IgD-negative memory B cell (primary cell): ENCODE measurements around the gene CACNA2D1. TPM values are rescaled to one million over a fixed set of nuclear protein-coding genes. Genes with fewer than 3 reads are reported as not detected.
"Not testable (repeated sequence)": the region's sequence is repeated elsewhere in the genome, so short reads cannot be mapped to it uniquely, and the experiment has no call there.

Experiments used
- H3K27ac Mint-ChIP-seq, 3 donors: one replicate each; pipeline ENCODE4 v1.8.0; 2020 to 2022; ENCODE audit warnings: mild to moderate bottlenecking in 3 of 3, mixed read lengths in 3 of 3, moderate library complexity in 1 of 3
- H3K27me3 Mint-ChIP-seq: one replicate; pipeline ENCODE4 v1.8.0; 2021; ENCODE audit warnings: mixed read lengths
- H3K36me3 Mint-ChIP-seq: one replicate; pipeline ENCODE4 v1.8.0; 2020; ENCODE audit warnings: mild to moderate bottlenecking, mixed read lengths
- H3K4me1 Mint-ChIP-seq, 3 donors: one replicate each; pipeline ENCODE4 v1.8.0; 2020 to 2022; ENCODE audit warnings: mixed read lengths in 3 of 3, mild to moderate bottlenecking in 1 of 3
- H3K4me3 Mint-ChIP-seq, 4 donors: one replicate each; pipeline ENCODE4 v1.8.0; 2020 to 2022; ENCODE audit warnings: mild to moderate bottlenecking in 4 of 4, mixed read lengths in 4 of 4, moderate library complexity in 3 of 4
- H3K9me3 Mint-ChIP-seq, 3 donors: one replicate each; pipeline ENCODE4 v1.8.0; 2020 to 2021; ENCODE audit warnings: mixed read lengths in 3 of 3, mild to moderate bottlenecking in 1 of 3
- polyA plus RNA-seq: library from polyadenylated mRNA; unstranded; fragments of 300-500 nt; fragmentation: Illumina TruSeq; gene quantifications from one replicate; pipeline ENCODE4 v1.2.3, GENCODE V29; 2021

The CACNA2D1 gene
- polyA plus RNA-seq, 1 donor from 2014 or later, result not detected

- Mint-ChIP-seq H3K27me3 (no peaks in the 10 kb centered on the region), H3K4me3 (no peak overlapping the region), H3K27ac (no peak overlapping the region), H3K9me3 (peaks cover 1 to 8% (median 2%) of the 10 kb centered on the region in 3 donors), H3K4me1 (no peaks in the 10 kb centered on the region), H3K36me3 (no peaks in the 10 kb centered on the region)
Observed at GRCh38 chr7:82163586-82163985, 280.0 kb downstream of the CACNA2D1 start.

- no peaks in the 10 kb centered on the region for H3K27me3 Mint-ChIP-seq
- H3K9me3 Mint-ChIP-seq, result peaks cover 2 to 8% (median 3%) of the 10 kb centered on the region in 3 donors
- H3K27ac Mint-ChIP-seq, result no peak overlapping the region
- H3K4me1 Mint-ChIP-seq, result no peaks in the 10 kb centered on the region
- no peak overlapping the region for H3K4me3 Mint-ChIP-seq
- H3K36me3 Mint-ChIP-seq, result no peaks in the 10 kb centered on the region
Observed at GRCh38 chr7:82162289-82162688, 281.3 kb downstream of the CACNA2D1 start.

- peaks cover 2 to 4% (median 3%) of the 10 kb centered on the region in 3 donors for H3K9me3 Mint-ChIP-seq
- H3K4me3 Mint-ChIP-seq, result no peak overlapping the region
- H3K27me3 Mint-ChIP-seq, result no peaks in the 10 kb centered on the region
- H3K4me1 Mint-ChIP-seq, result no peaks in the 10 kb centered on the region
- no peak overlapping the region for H3K27ac Mint-ChIP-seq
- no peaks in the 10 kb centered on the region for H3K36me3 Mint-ChIP-seq
Observed at GRCh38 chr7:82158327-82158726, 285.2 kb downstream of the CACNA2D1 start.

- no peak overlapping the region for H3K4me3 Mint-ChIP-seq
- peaks cover 2 to 3% (median 3%) of the 10 kb centered on the region in 3 donors for H3K9me3 Mint-ChIP-seq
- H3K27me3 Mint-ChIP-seq, result no peaks in the 10 kb centered on the region
- H3K4me1 Mint-ChIP-seq, result no peaks in the 10 kb centered on the region
- no peaks in the 10 kb centered on the region for H3K36me3 Mint-ChIP-seq
- H3K27ac Mint-ChIP-seq, result no peak overlapping the region
Observed at GRCh38 chr7:82156893-82157292, 286.7 kb downstream of the CACNA2D1 start.

DNA sequence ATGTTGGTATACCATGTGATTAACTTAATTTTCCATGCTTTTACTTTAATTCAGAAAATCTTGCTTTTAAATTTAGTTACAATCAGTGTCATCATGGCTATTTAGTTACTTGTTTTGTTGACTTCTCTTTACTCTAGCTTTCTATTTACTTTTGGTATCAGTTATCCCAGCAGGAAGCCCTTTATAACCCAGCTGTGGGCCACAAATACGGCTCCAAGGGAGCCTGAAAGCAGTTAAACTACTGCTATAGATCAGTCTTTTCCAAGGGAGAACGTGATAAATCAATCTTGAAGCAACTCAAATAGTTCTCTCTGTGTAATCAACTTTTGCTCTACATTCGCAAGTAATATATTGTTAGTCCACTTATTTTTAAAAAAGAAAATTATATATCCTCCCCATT lies 287.4 kb downstream of the CACNA2D1 start:
- H3K27ac Mint-ChIP-seq, result no peak overlapping the region
- no peaks in the 10 kb centered on the region for H3K27me3 Mint-ChIP-seq
- H3K36me3 Mint-ChIP-seq, result no peaks in the 10 kb centered on the region
- no peak overlapping the region for H3K4me3 Mint-ChIP-seq
- no peaks in the 10 kb centered on the region for H3K4me1 Mint-ChIP-seq
- H3K9me3 Mint-ChIP-seq, result peaks cover 0 to 3% (median 0%) of the 10 kb centered on the region in 3 donors

GRCh38 chr7:82154728-82155127 lies 288.8 kb downstream of the CACNA2D1 start:
- Mint-ChIP-seq H3K36me3 (no peaks in the 10 kb centered on the region), H3K27me3 (no peaks in the 10 kb centered on the region), H3K4me1 (no peaks in the 10 kb centered on the region), H3K9me3 (peaks cover 0 to 3% (median 0%) of the 10 kb centered on the region in 3 donors), H3K4me3 (no peak overlapping the region), H3K27ac (no peak overlapping the region)

- Mint-ChIP-seq H3K9me3 (peaks cover 0 to 3% (median 0%) of the 10 kb centered on the region in 3 donors), H3K36me3 (no peaks in the 10 kb centered on the region), H3K27me3 (no peaks in the 10 kb centered on the region), H3K27ac (no peak overlapping the region), H3K4me1 (no peaks in the 10 kb centered on the region), H3K4me3 (no peak overlapping the region)
Observed at GRCh38 chr7:82153776-82154175, 289.8 kb downstream of the CACNA2D1 start.

DNA sequence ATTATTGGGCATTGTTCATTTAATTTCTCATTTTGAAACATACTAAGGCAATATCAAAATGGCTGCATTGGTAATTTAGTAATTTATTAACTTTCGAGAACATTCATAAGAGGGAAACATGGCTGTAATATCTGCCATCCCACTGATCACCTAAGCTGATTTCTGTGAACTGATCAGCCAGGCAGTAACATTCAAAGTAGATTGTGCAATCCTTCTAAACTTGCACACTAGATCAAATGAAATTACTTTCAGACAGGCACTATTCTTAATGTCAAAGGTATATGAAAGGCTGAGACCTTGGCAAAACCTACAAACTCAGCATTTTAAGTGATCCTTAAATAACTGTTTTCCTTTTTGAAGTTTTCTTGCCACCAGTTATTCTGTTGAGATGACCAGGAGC lies 290.7 kb downstream of the CACNA2D1 start:
- H3K27ac Mint-ChIP-seq, result no peak overlapping the region
- H3K36me3 Mint-ChIP-seq, result no peaks in the 10 kb centered on the region
- H3K4me1 Mint-ChIP-seq, result no peaks in the 10 kb centered on the region
- no peak overlapping the region for H3K4me3 Mint-ChIP-seq
- H3K9me3 Mint-ChIP-seq, result peaks cover 0 to 1% (median 0%) of the 10 kb centered on the region in 3 donors
- H3K27me3 Mint-ChIP-seq, result no peaks in the 10 kb centered on the region

- H3K4me3 Mint-ChIP-seq, result no peak overlapping the region
- no peak overlapping the region for H3K27ac Mint-ChIP-seq
- no peaks in the 10 kb centered on the region for H3K4me1 Mint-ChIP-seq
- H3K9me3 Mint-ChIP-seq, result no peaks in the 10 kb centered on the region
- no peaks in the 10 kb centered on the region for H3K27me3 Mint-ChIP-seq
- H3K36me3 Mint-ChIP-seq, result no peaks in the 10 kb centered on the region
Observed at GRCh38 chr7:82146491-82146890, 297.1 kb downstream of the CACNA2D1 start.

DNA sequence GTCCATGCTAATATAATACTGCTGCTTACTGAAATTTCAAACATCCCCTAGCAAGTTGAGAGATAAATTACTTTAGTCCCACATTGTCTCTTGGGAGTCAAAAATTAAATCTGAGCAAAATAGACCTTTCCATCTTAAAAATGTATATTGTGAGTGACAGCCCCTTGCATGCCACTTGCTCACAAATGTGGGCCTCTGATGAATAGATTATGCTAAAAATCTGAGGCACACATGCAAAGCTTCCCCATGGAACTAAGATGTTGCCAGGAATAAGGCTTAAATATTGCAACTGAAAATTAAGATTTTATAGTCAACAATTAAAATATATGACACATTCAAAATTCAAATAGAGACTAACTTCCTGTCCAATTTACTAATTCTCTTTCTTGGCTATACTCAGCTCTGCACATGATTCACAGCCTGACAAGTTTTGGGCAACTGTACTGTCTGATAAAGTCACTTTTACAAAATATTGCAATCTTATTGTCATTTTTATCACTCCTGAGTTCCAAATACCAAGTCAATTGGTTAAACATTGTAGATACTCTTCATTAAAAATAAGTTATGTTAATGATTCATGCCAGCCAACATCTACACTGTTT lies 301.2 kb downstream of the CACNA2D1 start:
- Mint-ChIP-seq H3K4me1 (no peaks in the 10 kb centered on the region), H3K9me3 (no peaks in the 10 kb centered on the region), H3K4me3 (no peak overlapping the region), H3K27me3 (no peaks in the 10 kb centered on the region), H3K36me3 (no peaks in the 10 kb centered on the region), H3K27ac (no peak overlapping the region)

DNA sequence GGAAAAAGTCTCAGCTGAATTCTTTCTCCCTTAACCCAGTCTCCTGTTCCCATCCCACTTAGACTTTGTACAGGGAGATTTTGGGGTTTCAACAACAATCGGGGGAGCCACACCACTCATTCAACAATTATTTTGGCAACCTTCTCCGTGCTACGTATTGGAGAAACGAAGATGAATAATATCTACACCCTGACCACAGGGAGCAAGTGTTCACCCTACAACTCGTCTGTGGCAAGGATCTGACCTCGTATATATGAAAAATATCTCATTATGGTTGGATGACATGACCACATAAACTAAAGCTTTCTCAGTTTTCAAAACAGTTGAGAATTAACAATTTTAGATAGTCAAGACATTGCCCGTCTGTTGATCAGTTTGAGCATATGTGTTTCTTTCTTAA lies 302.1 kb downstream of the CACNA2D1 start:
- no peaks in the 10 kb centered on the region for H3K36me3 Mint-ChIP-seq
- no peaks in the 10 kb centered on the region for H3K27me3 Mint-ChIP-seq

DNA sequence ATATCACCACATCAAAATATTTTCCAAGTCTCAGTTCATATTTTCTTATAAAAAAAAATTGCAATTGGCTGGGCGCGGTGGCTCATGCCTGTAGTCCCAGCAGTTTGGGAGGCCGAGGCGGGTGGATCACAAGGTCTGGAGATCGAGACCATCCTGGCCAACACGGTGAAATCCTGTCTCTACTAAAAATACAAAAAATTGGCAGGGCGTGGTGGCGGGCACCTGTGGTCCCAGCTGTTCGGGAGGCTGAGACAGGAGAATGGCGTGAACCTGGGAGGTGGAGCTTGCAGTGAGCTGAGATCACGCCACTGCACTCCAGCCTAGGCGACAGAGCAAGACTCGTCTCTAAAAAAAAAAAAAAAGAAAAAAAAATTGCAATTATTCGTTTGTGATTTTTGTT lies 303.0 kb downstream of the CACNA2D1 start:
- not testable (repeated sequence) for H3K4me3 Mint-ChIP-seq, H3K4me1 Mint-ChIP-seq, H3K27me3 Mint-ChIP-seq, H3K9me3 Mint-ChIP-seq, H3K36me3 Mint-ChIP-seq, H3K27ac Mint-ChIP-seq

More for the DNA sequence above, 302.1 kb downstream of the CACNA2D1 start:
- Mint-ChIP-seq H3K9me3 (no peaks in the 10 kb centered on the region), H3K4me1 (no peaks in the 10 kb centered on the region), H3K4me3 (no peak overlapping the region), H3K27ac (no peak overlapping the region)

DNA sequence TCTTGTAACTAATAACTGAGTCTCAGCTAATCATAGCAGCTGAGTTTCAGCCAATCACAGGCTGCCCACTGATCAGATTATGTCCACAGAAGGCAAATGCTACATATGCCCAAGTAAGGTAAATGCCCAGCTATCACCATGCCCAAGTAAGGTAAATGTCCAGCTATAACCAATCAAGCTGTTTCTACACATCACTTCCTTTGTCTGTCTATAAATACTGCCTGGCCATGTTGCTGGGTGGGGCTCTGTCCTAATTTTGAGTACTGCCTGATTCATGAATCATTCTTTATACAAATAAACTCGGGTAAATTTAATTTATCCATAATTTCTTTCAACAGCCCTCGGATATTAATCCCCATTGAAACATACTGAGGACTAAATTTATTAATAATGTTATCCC lies 312.4 kb downstream of the CACNA2D1 start:
- H3K9me3 Mint-ChIP-seq, result peaks cover 0 to 4% (median 4%) of the 10 kb centered on the region in 3 donors
- no peak overlapping the region for H3K27ac Mint-ChIP-seq
- no peaks in the 10 kb centered on the region for H3K4me1 Mint-ChIP-seq
- H3K4me3 Mint-ChIP-seq, result no peak overlapping the region
- no peaks in the 10 kb centered on the region for H3K27me3 Mint-ChIP-seq
- H3K36me3 Mint-ChIP-seq, result no peaks in the 10 kb centered on the region

DNA sequence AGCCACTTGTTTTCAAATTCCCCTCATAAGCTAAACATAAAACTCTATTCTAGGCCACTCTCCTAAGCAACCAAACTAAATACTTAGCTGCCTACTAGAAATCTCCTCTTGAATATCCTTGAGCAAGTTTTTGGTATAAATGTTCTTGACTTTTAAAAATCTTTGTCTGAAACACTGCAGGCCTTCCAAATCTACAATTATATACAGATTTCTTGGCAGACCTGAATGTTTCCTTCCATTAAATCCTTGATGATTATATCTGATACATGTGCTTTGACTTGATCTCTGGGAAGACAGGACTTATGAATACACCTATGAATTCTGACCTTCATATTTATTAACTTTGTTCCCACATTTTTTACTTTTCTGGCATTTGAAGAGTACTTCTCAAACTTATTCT lies 314.5 kb downstream of the CACNA2D1 start:
- H3K27ac Mint-ChIP-seq, result no peak overlapping the region
- no peak overlapping the region for H3K4me3 Mint-ChIP-seq
- H3K4me1 Mint-ChIP-seq, result no peaks in the 10 kb centered on the region
- peaks cover 0 to 16% (median 0%) of the 10 kb centered on the region in 3 donors for H3K9me3 Mint-ChIP-seq
- no peaks in the 10 kb centered on the region for H3K36me3 Mint-ChIP-seq
- no peaks in the 10 kb centered on the region for H3K27me3 Mint-ChIP-seq

GRCh38 chr7:82128546-82128945 lies 315.0 kb downstream of the CACNA2D1 start:
- H3K27ac Mint-ChIP-seq, result no peak overlapping the region
- H3K9me3 Mint-ChIP-seq, result peaks cover 0 to 16% (median 0%) of the 10 kb centered on the region in 3 donors
- H3K4me3 Mint-ChIP-seq, result no peak overlapping the region
- no peaks in the 10 kb centered on the region for H3K36me3 Mint-ChIP-seq
- H3K27me3 Mint-ChIP-seq, result no peaks in the 10 kb centered on the region
- H3K4me1 Mint-ChIP-seq, result no peaks in the 10 kb centered on the region

DNA sequence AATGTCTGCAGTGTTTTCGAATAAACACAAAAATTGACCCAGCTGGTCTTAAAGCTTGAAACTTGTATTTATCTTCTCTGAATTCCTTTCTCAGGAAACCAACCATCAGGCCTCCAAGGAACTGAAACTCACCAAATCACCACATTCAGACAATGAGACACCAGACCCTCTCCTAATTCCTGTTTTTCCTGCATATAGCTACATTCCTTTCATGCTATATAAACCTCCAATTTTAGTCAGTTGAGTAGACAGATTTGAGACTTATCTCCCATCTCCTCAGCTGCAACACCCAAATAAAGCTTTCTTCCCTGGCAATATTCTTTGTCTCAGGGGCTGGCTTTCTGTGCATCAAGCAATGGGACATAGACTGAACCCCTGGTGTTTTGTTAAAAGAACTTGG lies 317.0 kb downstream of the CACNA2D1 start:
- Mint-ChIP-seq H3K4me1 (no peaks in the 10 kb centered on the region), H3K4me3 (no peak overlapping the region), H3K9me3 (peaks cover 0 to 16% (median 3%) of the 10 kb centered on the region in 3 donors), H3K36me3 (no peaks in the 10 kb centered on the region), H3K27me3 (no peaks in the 10 kb centered on the region), H3K27ac (no peak overlapping the region)
